22Rv1 (cell line): ENCODE measurements around the gene BCAT1.
"Not testable (repeated sequence)": the region's sequence is repeated elsewhere in the genome, so short reads cannot be mapped to it uniquely, and the experiment has no call there.

Experiments
- H3K27ac ChIP-seq: fragments of 450-650 bp; 2 replicates; pipeline ENCODE4 v1.5.1; 2017
- CTCF ChIP-seq: fragments of 450-650 bp; IDR thresholded peaks from 2 replicates; pipeline ENCODE4 v1.5.1; 2017; ENCODE audit warnings: mild to moderate bottlenecking
- ZFX ChIP-seq: fragments of 450-650 bp; IDR thresholded peaks from 2 replicates; pipeline ENCODE4 v1.6.1; 2017; ENCODE audit warnings: antibody characterized with exemption, borderline replicate concordance

BCAT1 gene

GRCh38 chr12:24960222-24960855, 11.4 kb upstream of the BCAT1 start:
- no peak overlapping the region for H3K27ac ChIP-seq
- TF ChIP-seq CTCF (peak; percentile 80), ZFX (no peak)

- not testable (repeated sequence) for H3K27ac ChIP-seq
These were observed 7.5 kb upstream of the BCAT1 start for GRCh38 chr12:24956351-24956750.

- TF ChIP-seq ZFX, result no peak
- no peak for TF ChIP-seq CTCF
- no peak overlapping the region for H3K27ac ChIP-seq
These were observed 7.0 kb upstream of the BCAT1 start for GRCh38 chr12:24955853-24956252.

- H3K27ac ChIP-seq, result no peak overlapping the region
- TF ChIP-seq CTCF, result no peak
- no peak for TF ChIP-seq ZFX
These were observed 6.5 kb upstream of the BCAT1 start for GRCh38 chr12:24955389-24955788.

DNA sequence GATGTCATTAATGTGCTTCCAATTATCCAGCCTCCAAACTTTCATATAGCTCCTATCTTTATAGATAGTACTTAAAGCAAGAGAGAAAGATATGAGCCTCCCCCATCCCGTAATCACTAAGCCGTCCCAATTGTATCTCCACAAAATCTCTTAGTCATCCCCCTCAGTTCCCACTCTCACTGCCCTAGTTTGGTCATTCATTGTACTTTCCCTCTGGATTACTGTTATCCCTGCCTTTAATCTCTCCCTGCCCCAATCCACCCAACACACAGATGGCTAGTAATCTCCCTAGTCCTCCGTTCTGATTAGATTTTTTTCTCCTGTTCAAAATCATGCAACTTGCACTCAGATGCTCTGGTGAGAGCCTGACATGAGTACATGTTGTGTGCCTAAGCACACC, 5.4 kb upstream of the BCAT1 start:
- H3K27ac ChIP-seq, result no peak overlapping the region
- no peak for TF ChIP-seq CTCF
- TF ChIP-seq ZFX, result no peak

DNA sequence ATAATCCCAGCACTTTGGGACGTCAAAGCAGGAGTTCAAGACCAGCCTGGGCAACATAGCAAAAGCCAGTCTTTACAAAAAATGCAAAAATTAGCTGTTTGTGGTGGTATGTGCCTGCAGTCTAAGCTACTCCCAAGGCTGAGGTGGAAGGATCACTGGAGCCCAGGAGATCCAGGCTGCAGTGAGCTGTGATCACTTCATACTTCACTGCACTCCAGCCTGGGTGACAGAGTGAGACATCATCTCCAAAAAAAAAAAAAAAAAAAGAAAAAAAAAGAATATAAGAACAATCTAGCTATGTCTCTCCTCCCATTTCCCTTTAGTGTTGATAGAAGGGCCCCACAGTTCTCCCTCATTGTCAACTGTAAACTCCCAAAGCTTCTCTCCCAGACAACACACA, 3.5 kb upstream of the BCAT1 start:
- H3K27ac ChIP-seq, result no peak overlapping the region

DNA sequence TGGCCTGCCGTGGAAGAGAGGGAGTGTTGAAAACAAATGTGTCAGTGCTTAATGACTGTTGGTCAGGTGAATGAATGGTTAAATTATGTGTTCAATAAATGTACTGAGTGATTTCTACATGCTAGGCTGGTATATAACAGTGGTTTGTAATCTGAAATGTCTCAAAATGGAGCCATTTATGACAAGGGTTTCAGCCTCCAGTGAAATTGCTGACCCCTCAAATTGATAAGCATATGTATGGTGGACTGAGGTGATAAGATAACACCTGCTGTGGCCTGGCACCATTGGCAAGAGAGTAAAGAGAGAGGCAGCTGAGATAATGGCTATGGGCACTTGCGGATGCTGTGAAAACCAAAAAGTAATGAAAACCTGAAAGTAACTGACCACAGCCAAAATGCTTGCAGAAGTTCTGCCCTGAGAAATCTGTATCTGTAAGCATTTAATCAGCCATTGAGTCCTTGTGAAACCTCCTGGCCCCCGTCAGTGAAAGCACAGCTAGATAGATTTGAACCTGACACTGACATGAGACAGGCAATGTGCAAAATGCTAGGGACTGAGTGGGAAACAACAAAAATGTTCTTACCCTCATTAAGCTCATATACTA, 1.4 kb upstream of the BCAT1 start:
- no peak for TF ChIP-seq CTCF
- TF ChIP-seq ZFX, result no peak
- no peak overlapping the region for H3K27ac ChIP-seq

More for the DNA sequence above, 3.5 kb upstream of the BCAT1 start:
- no peak for TF ChIP-seq CTCF
- no peak for TF ChIP-seq ZFX

- no peak overlapping the region for H3K27ac ChIP-seq
- TF ChIP-seq CTCF, result no peak
- TF ChIP-seq ZFX, result no peak
These were observed 513 bp downstream of the BCAT1 start for GRCh38 chr12:24948420-24948756.
